Cerebellar nuclear complex (tissue), 1 donor: ENCODE measurements around the gene SHCBP1L.

Source experiments
- DNase-seq, 2 experiments: peaks; one replicate each; lab custom pipeline; 2025; lab: John Stamatoyannopoulos, UW

The SHCBP1L gene

DNA sequence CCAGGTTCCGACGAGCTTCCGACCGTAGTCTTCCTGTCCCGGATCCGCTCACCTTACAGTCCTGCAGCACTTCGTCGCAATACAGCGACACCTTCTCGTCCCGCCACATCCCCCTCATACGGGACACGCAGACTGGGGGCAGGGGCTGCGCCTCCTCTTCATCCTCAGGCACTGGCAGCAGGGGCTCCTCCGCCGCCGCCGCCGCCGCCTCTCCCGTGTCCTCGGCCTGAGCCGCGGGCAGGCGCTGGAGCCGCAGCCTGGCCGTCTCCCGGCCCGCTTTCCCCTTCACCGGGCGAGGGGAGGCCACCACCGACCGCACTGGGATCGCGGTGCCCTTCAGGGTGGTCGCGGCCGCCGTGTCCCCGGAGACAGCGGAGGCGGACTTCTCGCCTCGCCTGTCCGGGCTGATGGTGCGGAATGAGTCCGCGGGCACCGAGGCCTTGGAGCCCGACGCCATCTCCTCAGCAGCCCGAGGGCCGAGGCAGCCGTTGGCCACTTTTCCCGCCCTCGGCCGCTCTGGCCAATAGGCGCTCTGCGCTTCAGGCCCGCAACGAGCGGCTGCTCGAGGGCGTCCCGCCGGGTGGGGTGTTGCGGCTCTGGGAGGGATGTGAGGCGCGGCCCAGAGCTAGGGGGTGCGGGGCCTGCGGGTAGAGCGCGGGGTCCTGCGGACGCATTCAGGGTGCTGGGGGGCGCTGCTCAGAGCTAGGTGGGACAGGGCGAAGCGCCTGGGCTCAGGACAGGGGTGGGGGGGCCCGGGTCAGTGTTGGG lies at the start of gene SHCBP1L:
TSS of gene SHCBP1L (minus strand) at position 490 of the 768 bp plus-strand sequence. CDS start at position 457, 33 bp downstream.
- no peak for DNase-seq

- DNase-seq = no peak
Observed at GRCh38 chr1:183002267-183002666, 49.3 kb upstream of the SHCBP1L start.

DNA sequence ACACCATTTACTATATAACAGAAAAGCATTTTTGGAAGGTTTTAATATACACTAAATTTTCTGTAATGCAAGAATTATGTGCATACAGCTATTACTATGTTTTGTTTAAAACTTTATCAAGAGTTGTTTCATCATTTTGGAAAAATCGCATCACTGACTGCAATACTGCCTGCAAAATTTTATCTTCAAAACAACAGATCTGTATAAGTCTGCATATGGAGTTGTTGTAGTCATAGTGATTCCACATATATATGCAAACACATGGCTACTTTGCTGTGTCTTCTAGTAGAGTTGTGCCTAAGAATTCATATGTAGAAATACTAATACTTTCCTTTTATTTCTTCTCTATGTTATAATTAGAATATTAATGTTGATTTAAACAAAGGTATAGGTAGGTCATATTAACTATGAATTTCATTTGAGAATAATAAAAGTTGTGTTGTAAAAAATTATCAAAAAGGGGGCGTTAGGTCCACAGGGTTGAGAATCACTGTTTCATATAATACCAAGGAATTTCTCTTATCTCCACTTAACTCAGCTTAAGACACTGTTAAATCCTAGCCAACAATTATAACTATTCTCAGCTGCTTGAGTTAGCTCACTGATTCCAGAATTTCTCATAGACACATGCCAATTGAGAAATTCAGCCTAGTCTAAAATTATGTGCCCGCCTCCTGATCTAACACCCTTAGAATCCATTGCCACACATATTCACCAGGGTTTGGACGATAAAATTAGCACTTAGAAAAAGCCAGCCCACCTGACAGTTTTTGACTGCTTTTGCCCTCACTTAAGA lies 47.4 kb upstream of the SHCBP1L start:
- DNase-seq = no peak

- DNase-seq = no peak
Observed at GRCh38 chr1:182998482-182998881, 45.5 kb upstream of the SHCBP1L start.

DNA sequence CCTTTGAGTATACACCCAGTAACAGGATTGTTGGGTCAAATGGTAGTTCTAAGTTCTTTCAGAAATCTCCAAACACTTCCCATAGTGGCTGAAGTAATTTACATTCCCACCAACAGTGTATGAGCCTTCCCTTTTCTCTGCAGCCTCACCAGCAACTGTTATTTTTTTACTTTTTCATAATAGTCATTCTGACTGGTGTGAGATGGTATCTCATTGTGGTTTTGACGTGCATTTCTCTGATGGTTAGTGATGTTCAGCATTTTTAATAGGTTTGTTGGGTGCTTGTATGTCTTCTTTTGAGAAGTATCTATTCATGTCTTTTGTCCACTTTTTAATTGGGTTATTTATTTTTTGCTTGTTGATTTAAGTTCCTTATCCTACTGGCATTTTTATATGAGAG lies 43.9 kb upstream of the SHCBP1L start:
- DNase-seq = no peak

DNA sequence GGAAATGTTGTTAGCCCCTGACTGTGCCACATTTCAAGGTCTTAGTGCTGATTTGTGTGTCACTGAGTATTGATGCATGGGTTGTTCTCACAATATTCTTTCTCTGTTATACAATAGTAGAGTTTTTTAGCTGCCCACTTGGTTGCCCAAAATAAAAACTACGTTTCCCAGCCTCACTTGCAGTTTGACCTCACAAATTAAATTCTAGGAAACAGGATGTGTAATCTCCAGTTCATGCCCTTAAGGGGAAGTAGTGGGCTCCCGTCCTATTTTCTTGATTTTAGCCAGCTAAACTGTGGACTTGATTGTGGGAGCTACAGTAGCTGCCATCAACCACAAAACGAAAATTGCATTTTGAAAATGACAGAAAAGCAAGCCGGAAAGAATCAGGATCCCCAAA lies 42.9 kb upstream of the SHCBP1L start:
- DNase-seq = no peak

GRCh38 chr1:182993746-182994145 lies 40.8 kb upstream of the SHCBP1L start:
- no peak for DNase-seq

DNA sequence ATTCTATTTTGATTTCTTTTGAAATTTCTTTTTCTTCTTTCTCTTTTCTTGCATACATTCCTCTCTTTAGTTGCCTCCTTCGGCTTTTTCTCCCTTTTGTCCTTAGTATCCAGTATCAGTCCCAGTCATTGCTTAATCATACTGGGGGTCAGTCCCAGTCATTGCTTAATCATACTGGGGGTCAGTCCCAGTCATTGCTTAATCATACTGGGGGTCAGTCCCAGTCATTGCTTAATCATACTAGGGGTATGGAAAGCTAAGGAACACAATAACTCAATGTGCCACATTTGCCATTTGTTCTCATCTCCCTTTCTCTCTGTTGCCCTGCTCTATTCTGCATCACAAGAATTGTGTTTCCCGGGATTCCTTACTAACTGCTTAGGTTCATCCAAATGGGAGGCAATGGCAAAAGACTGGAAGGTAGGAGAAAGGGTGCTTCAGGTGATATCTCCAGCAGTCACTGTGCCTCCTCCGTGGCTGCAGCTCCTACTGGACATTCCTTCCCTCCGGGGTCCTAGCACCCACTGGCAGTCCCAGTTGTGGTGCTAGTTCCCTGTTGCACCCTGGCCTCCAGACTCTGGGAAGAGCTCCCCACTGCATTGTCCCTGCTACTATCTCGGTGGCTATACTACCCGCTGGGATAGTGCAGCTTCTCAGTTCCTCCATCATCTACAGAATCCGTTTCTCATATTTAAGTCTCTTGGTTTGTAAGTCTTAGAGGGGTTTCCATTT lies 37.6 kb upstream of the SHCBP1L start:
- DNase-seq = no peak

DNA sequence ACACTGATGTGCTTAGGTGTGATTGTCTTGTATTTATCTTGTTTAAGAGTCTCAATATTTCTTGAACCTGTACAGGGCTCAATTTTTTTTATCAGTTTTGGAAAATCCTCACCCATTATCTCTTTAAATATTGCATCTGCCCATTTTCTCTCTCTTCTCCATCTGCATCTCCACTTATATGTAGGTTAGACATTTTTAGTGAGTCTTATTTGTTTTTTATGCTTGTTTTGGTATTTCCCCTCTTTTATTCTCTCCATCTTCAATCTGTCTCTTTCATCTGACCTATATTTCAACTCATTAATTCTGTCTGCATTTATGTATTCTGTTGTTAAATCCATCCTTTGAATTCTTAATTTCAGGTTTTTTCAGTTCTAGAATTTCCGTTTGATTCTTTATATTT lies 32.9 kb upstream of the SHCBP1L start:
- DNase-seq = no peak

DNA sequence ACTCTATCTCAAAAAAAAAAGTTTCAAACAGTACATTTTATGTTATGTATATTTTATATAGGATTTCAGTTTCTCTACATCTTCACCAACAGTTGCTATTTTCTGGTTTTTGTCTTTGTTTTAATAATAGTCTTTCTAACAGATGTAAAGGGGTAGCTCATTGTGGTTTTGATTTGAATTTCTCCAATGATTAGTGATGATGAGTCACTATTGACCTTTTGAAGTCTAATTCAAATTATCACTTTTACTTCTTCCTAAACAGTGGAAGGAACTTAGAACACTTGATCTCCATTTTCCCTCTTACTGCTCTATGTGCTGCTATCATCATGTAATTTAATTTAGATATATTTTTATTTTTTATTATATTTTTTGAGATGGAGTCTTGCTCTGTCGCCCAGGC lies 31.7 kb upstream of the SHCBP1L start:
- DNase-seq = no peak

GRCh38 chr1:182984138-182984537 lies 31.2 kb upstream of the SHCBP1L start:
- DNase-seq = no peak

DNA sequence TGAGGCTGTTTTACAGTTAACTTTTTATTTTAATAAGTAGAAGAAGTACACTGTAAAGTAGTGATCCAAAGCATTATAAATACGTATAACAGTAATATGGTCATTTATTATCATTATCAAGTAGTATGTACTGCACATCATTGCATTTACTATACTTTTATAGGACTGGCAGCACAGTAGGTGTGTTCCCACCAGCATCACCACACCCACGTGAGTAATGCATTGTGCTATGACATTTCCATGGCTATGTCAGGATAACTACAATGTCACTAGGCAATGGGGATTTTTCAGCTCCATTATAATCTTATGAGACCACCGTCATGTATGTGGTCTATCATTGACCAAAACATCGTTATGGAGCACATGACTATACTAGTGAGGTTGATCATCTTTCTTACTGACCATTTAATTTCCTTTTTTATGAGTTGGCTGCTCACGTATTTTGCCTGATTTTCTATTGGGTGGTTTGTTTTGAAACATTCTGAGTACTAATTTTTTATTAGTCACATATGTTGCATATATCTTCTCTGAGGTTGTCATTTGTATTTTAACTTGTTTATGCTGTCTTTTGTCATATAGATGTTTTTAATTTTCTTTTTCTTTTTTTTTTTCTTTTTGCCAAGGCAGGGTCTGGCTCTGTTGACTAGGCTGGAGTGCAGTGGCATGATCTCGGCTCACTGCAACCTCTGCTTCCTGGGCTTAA lies 25.3 kb upstream of the SHCBP1L start:
- DNase-seq = no peak

DNA sequence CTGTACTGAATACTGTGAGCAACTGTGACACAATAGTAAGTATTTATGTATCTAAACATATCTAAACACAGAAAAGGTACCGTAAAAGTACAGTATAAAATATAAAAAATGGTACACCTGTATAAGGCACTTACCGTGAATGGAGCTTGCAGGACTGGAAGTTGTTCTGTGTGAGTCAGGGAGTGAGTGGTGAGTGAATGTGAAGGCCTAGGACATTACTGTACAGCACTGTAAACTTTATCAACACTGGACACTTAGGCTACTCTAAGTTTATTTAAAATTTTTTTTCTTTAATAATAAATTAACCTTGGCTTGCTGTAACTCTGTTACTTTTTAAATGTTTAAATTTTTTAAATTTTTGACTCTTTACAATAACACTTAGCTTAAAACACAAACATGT lies 24.5 kb upstream of the SHCBP1L start:
- no peak for DNase-seq

- DNase-seq = no peak
Observed at GRCh38 chr1:182974506-182975191, 21.7 kb upstream of the SHCBP1L start.

GRCh38 chr1:182972829-182973228 lies 19.9 kb upstream of the SHCBP1L start:
- DNase-seq = no peak

GRCh38 chr1:182972231-182972630 lies 19.3 kb upstream of the SHCBP1L start:
- DNase-seq = no peak

DNA sequence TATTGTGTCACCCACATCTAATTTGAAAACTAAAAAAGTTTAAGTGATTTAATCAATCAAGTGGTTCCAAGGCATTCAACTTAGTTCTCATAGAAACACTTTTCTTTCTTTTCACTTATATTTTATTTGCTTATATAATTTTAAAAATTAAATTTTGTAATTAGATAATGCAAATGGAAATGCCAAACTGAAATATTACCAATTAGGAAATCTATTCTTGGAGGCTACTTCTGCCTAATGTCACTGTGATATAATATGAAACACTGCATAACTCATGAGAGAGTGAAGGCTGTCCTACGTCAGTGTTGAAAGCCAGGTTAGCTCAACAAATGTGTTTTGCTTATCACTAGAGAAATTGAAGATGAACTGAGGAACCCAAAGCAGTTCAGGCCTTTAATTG lies 18.3 kb upstream of the SHCBP1L start:
- DNase-seq = no peak

DNA sequence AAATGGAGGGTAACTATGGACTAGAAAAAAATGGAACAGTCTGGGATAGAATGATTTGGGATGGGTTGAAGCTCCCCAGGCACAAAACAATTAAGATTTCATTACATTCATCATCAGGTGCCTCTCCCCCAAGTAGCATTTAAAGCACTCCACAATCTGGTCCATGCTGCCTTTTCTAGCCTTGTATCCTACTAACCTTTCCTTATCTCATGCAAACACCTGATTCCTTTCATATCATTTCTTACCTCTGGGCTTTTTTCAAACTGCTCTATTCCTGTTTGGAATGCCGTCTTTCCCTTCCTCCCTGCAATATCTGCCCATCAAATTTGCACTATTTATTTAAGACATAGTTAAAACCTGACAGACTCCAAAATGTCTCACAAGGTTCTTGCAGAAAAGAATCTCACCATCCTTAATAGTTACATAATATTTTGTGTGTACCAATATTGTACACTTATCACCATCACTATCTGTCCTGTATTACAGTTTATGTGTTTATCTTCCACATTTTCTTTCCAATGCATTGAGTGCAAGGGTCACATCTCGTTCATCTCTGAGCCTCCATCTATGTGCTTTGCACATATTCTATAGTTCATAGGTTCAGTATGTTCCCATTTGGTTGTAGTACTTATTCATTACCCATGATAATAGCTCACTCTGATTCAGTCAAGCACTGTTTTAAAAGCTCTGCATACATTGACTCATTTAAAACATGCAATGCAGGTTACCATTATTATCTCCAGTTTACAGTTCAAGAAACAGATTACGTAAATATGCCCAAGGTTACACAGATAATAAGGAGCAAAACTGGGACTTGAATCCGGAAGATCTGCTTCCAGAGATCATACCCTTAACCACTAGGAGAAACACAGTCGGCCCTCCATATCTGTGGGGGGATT lies 16.1 kb upstream of the SHCBP1L start:
- DNase-seq = no peak

GRCh38 chr1:182968151-182968741 lies 15.3 kb upstream of the SHCBP1L start:
- DNase-seq = no peak

- no peak for DNase-seq
Observed at GRCh38 chr1:182965861-182966260, 12.9 kb upstream of the SHCBP1L start.
